Measurements from ENCODE around the gene SNTG2. TPM values are rescaled to one million over a fixed set of nuclear protein-coding genes. Genes with fewer than 3 reads are reported as not detected.
A peak's percentile ranks its signal among the peaks of the same experiment; 100 is the strongest.

Gene SNTG2
- total RNA-seq, 2 experiments from 2014 or later: 0.25 to 0.57 TPM

DNA sequence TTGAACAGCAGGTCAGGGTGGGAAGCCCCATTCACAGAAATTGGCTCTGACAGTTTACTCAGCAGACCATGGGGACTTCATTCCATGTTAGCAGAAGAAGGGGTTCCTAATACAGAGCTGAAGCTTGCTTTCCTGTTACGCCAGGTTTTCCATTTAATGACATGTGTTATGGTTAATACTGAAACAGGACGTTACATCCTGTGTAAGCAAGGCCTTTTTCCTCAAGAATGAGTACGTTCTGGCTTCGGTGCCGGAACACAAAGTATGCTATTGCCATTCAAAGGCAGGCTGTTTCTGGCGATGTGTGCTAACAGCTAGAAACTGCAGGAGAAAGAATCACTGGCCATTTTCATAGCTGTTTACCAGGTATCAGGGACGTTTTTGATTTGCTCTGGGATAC is 190.4 kb downstream of the SNTG2 start:
- POLR2A ChIA-PET: no interaction called here
- intact Hi-C loops (cut with DNase I, micrococcal nuclease): loop anchor here in 1 of 2 experiments (5.0 kb wide), 1 partner anchor 189 kb away; the partner anchor contains the start of gene SNTG2
- Mint-ChIP-seq H3K36me3 (ENCODE audit: low read depth) (peaks cover 2% of the 10 kb centered on the region), H3K4me3 (no peak overlapping the region), H3K9me3 (ENCODE audit: low read depth) (peaks cover 7% of the 10 kb centered on the region), H3K27ac (no peak overlapping the region), H3K4me1 (peaks cover 23% of the 10 kb centered on the region), H3K27me3 (peaks cover 9% of the 10 kb centered on the region)
- CTCF ChIA-PET: interaction anchor here (0.6 to 1.8 kb wide), 12 partner anchors 10 to 1048 kb away, joined by 3 to 13 read pairs (median 3); no protein-coding TSS in a partner anchor
- DNase-seq (no peak), ATAC-seq (no peak)

DNA sequence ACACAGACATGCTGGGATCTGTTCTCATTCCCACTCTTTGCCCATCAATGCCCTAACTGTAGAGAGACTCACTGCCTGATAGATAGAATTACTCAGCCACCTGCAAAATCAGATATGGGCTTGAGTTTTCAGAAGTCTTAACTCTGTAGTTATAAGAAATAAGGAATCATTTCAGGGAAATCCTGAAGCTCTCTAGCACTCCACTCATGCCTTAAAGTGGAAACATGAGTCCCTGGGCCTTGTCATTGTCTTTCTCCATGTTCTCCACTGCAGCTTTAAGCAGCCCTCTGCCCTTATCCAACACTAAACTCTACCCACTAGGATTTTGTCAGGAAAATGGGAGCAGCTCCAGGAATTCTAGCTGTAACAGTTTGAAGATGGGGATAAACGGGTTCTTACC is 192.5 kb downstream of the SNTG2 start:
- peak overlapping the region; percentile 69 for H3K27ac Mint-ChIP-seq
- H3K9me3 Mint-ChIP-seq (ENCODE audit: low read depth): peaks cover 7% of the 10 kb centered on the region
- peaks cover 2% of the 10 kb centered on the region for H3K36me3 Mint-ChIP-seq (ENCODE audit: low read depth)
- intact Hi-C loops (cut with DNase I, micrococcal nuclease): loop anchor here in 1 of 2 experiments (5.0 kb wide), 1 partner anchor 191 kb away; the partner anchor contains the start of gene SNTG2
- H3K4me1 Mint-ChIP-seq: peaks cover 11% of the 10 kb centered on the region
- peak; percentile 72 for ATAC-seq
- ChIA-PET POLR2A (no interaction called here), CTCF (no interaction called here)
- H3K27me3 Mint-ChIP-seq: peaks cover 4% of the 10 kb centered on the region
- no peak overlapping the region for H3K4me3 Mint-ChIP-seq
- DNase-seq: no peak

DNA sequence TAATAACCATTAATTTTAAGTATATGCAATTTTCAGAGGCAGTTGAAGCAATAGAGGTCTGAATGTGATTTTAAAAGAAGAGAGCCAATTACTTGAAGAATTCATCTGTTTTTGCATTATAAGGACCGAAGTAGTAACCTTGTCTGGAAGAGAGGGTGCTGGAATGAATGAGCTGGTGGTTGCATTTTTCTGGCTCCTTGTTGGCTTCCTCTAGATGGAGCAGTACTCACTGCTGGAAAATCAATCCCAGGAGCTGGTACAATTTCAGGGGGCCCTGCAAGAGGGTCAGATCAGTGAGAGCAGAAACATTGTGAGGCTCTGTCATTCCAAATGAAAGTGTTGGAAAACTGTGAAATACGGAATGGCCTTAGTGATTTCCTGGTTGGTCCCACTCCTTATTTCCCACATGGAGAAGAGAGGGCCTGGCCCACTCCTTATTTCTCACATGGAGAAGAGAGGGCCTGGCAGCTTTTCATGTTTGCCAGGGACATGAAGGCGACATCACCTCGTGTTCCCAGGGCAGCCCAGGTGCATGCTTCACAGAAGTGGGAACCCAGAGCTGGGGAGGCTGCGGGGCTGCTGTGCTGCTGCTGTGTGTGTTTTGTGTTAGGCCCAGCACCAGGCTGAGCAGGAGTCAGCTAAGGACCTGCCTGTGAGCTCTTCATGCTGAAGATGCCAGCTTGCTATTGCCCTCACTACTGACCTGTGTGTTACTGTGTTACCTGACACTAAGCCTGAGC is 197.4 kb downstream of the SNTG2 start:
- DNase-seq (no peak), ATAC-seq (no peak)
- H3K4me3 Mint-ChIP-seq: no peak overlapping the region
- no peak overlapping the region for H3K27ac Mint-ChIP-seq
- peaks cover 2% of the 10 kb centered on the region for H3K4me1 Mint-ChIP-seq
- peaks cover 2% of the 10 kb centered on the region for H3K36me3 Mint-ChIP-seq (ENCODE audit: low read depth)
- H3K27me3 Mint-ChIP-seq: peaks cover 2% of the 10 kb centered on the region
- peaks cover 7% of the 10 kb centered on the region for H3K9me3 Mint-ChIP-seq (ENCODE audit: low read depth)
- ChIA-PET POLR2A (no interaction called here), CTCF (interaction anchor here (1.1 kb wide), 1 partner anchor 8 kb away, joined by 3 read pairs; no protein-coding TSS in a partner anchor)
- intact Hi-C loops (cut with DNase I, micrococcal nuclease): no loop called here

DNA sequence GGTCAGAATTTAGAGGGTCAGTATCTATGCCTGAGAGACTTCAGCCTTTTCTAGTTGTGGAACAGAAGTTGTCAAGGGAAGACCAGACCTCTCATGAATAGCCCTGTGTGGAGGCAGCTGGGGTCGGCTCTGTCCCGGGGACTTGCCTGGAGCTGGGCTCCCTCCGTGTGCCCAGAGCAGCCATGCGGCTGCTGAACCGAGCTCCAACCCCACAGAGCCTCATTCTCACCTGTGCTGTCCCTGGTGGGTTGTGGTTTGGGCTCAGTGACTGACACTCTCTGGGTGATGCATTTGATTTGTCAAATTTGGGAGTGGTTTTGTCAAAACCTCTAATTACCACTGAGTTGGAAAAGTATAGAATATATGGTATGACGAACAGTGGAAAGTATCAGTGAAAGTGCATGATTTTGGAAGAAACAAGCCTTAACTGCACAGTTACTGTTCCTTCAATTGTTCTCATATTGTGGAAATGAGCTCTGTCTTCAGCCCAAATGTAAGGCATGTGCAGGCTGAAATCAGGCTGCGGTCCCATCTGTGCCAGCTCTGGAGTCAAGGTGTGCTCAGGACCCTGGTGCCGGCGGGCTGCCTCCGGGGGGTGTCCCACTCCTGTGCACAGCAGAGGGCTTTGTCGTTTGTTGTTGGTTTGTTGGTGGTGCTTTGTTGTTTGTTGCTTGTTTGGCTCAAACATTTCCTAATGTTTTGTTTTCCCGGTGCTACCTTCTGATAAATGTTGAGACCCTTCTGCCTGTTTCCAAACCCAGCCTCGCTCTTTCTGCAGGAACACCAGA is 200.3 kb downstream of the SNTG2 start:
- Mint-ChIP-seq H3K36me3 (ENCODE audit: low read depth) (no peaks in the 10 kb centered on the region), H3K27me3 (no peaks in the 10 kb centered on the region), H3K27ac (no peak overlapping the region), H3K4me3 (no peak overlapping the region), H3K9me3 (ENCODE audit: low read depth) (no peaks in the 10 kb centered on the region), H3K4me1 (no peaks in the 10 kb centered on the region)
- CTCF ChIA-PET: interaction anchor here (1.0 kb wide), 1 partner anchor 10 kb away, joined by 4 read pairs; no protein-coding TSS in a partner anchor
- ATAC-seq (no peak), DNase-seq (no peak)
- intact Hi-C loops (cut with DNase I, micrococcal nuclease): no loop called here
- POLR2A ChIA-PET: no interaction called here

DNA sequence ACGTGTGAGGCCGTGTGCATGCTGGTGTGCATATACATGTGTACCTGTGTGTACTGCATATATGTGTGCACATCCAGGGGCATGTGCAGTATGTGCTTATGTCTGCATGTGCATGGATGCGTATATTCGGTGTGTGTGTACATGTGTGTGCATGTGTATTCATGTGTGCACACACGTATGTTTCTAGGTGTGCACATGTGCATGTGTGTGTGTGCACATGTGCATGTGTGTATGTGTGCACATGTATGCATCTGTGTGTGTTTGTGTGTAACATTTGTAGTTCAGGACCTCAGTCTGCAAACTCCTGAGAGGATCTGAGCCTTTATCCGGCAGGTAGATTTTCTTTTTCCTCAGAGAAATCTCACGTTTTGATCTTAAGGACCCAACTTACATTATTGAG is 201.7 kb downstream of the SNTG2 start:
- Mint-ChIP-seq H3K4me3 (no peak overlapping the region), H3K27ac (no peak overlapping the region), H3K9me3 (ENCODE audit: low read depth) (no peaks in the 10 kb centered on the region), H3K4me1 (no peaks in the 10 kb centered on the region), H3K27me3 (no peaks in the 10 kb centered on the region), H3K36me3 (ENCODE audit: low read depth) (no peaks in the 10 kb centered on the region)
- ChIA-PET CTCF (no interaction called here), POLR2A (no interaction called here)
- intact Hi-C loops (cut with DNase I, micrococcal nuclease): no loop called here
- DNase-seq (no peak), ATAC-seq (no peak)

DNA sequence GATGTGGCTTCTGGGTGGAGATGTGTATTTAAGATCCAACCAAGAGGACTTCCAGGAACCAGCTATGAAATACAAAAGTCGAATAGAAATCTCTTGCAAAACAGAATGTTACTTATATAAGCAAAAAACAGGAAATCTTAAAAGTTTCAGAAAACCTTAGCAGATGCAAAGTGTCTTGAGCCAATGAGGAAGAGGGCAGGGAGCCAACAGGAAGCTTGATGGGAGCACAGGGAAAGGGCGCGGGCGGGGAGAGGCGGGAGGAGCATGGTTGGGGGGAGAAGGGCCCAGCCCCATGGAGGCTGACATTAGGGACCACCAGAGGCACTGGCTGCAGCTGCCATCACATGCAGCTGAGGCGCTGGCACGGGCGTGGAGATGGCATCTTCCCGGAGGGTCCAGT is 203.3 kb downstream of the SNTG2 start:
- no peak for DNase-seq
- no peak for ATAC-seq
- H3K36me3 Mint-ChIP-seq (ENCODE audit: low read depth): no peaks in the 10 kb centered on the region
- H3K9me3 Mint-ChIP-seq (ENCODE audit: low read depth): no peaks in the 10 kb centered on the region
- no peak overlapping the region for H3K27ac Mint-ChIP-seq
- intact Hi-C loops (cut with DNase I, micrococcal nuclease): no loop called here
- H3K4me1 Mint-ChIP-seq: no peaks in the 10 kb centered on the region
- ChIA-PET CTCF (no interaction called here), POLR2A (no interaction called here)
- no peak overlapping the region for H3K4me3 Mint-ChIP-seq
- no peaks in the 10 kb centered on the region for H3K27me3 Mint-ChIP-seq

DNA sequence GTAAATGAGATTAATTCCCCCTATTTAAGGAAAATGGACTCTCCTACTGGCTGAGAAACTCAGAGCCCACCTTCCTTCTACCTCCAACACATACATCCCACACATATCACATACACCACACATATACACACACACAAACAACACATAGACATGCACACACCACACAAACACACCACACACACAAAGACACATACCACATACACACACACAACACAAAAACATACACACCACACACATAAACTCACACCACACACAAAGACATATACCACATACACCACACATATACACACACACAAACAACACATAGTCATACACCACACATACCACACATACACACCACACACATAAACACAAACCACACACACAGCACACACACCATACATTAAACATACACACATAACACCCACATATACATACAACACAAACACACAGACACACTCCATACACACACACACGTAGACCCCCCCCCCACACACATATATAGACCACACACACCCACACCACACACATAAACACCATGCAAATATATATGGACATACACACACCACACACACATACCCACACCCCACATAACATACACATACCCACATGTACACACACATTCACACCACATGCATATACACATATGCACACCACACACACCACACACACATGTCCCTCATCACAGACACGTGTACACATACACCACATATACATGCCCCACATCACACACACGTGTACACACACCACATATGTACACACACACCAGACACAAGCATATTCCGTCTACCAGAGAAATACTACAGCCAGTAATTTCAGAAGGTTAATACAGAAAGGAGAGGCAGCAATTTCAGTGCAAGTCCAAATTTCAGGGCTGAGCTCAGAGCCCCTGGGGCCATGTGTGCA is 204.3 kb downstream of the SNTG2 start:
- ChIA-PET CTCF (no interaction called here), POLR2A (no interaction called here)
- Mint-ChIP-seq H3K4me1 (no peaks in the 10 kb centered on the region), H3K4me3 (no peak overlapping the region), H3K36me3 (ENCODE audit: low read depth) (no peaks in the 10 kb centered on the region), H3K27me3 (no peaks in the 10 kb centered on the region), H3K9me3 (ENCODE audit: low read depth) (no peaks in the 10 kb centered on the region), H3K27ac (no peak overlapping the region)
- ATAC-seq (no peak), DNase-seq (no peak)
- intact Hi-C loops (cut with DNase I, micrococcal nuclease): no loop called here

DNA sequence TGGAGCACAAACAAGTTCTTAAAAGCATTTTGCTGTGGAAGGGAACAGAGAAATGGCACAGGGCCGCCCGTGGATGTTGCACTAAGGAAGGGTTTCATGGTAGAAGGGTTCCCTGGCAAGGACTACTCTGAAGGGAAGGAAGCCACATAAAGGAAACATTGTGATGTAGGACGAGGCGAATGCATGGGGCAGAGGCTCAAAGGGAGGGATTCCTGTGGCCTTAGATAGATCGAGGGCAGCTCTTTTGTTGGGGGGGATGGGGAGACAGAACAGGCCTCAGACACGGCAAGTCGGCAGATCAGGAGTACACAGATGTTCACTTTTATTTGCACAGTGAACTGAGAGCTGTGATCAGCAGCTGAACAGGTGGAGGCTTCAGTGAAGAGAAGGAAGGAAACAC is 205.4 kb downstream of the SNTG2 start:
- Mint-ChIP-seq H3K27ac (no peak overlapping the region), H3K9me3 (ENCODE audit: low read depth) (no peaks in the 10 kb centered on the region), H3K36me3 (ENCODE audit: low read depth) (no peaks in the 10 kb centered on the region), H3K4me1 (peaks cover under 1% of the 10 kb centered on the region), H3K27me3 (no peaks in the 10 kb centered on the region), H3K4me3 (no peak overlapping the region)
- ChIA-PET POLR2A (no interaction called here), CTCF (no interaction called here)
- no peak for DNase-seq
- intact Hi-C loops (cut with DNase I, micrococcal nuclease): no loop called here
- no peak for ATAC-seq

DNA sequence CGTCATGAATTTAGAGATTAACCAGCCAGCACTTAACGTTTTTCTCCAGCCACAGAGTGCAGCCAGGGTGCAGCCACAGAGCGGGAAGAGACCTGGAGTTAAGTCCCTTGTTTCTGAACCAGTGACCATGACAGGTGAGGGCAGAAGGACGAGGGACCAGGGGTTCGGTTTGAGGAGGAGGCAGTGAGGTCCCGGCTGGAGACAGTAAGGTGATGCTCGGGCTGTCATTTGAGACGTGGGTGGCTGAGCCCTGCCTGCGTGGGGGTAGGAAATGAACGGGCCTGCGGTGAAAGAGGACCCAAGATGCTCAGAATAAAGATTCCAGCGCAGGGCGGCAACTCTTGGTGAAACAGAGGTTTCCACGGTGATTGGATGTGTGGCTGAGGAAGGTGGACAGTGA is 205.9 kb downstream of the SNTG2 start:
- Mint-ChIP-seq H3K9me3 (ENCODE audit: low read depth) (no peaks in the 10 kb centered on the region), H3K4me1 (peaks cover 3% of the 10 kb centered on the region), H3K36me3 (ENCODE audit: low read depth) (no peaks in the 10 kb centered on the region), H3K4me3 (no peak overlapping the region), H3K27me3 (no peaks in the 10 kb centered on the region), H3K27ac (no peak overlapping the region)
- POLR2A ChIA-PET: no interaction called here
- ATAC-seq: no peak
- intact Hi-C loops (cut with DNase I, micrococcal nuclease): no loop called here
- DNase-seq: no peak
- CTCF ChIA-PET: no interaction called here

DNA sequence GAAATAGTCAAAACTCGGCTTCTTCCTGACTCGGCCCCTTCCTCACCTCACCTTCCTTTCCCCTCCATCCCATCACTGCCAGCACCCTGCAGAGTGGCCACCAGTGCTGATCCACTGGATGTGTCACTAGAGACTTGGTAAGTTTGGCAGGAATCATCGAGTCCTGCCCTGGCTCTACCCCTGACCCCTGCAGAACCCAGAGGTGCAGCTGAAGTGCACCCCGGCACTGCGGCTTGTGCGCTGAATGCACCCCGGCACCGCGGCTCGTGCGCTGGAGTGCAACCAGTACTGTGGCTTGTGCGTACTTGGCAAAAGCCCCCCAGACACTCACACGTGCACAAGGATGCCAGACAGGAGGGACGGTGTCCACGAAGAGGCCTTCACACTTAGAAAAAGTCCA is 206.5 kb downstream of the SNTG2 start:
- no peaks in the 10 kb centered on the region for H3K9me3 Mint-ChIP-seq (ENCODE audit: low read depth)
- H3K27me3 Mint-ChIP-seq: no peaks in the 10 kb centered on the region
- ChIA-PET POLR2A (no interaction called here), CTCF (no interaction called here)
- no peak overlapping the region for H3K27ac Mint-ChIP-seq
- ATAC-seq: no peak
- intact Hi-C loops (cut with DNase I, micrococcal nuclease): no loop called here
- no peaks in the 10 kb centered on the region for H3K36me3 Mint-ChIP-seq (ENCODE audit: low read depth)
- no peak overlapping the region for H3K4me3 Mint-ChIP-seq
- H3K4me1 Mint-ChIP-seq: peaks cover 3% of the 10 kb centered on the region
- no peak for DNase-seq

DNA sequence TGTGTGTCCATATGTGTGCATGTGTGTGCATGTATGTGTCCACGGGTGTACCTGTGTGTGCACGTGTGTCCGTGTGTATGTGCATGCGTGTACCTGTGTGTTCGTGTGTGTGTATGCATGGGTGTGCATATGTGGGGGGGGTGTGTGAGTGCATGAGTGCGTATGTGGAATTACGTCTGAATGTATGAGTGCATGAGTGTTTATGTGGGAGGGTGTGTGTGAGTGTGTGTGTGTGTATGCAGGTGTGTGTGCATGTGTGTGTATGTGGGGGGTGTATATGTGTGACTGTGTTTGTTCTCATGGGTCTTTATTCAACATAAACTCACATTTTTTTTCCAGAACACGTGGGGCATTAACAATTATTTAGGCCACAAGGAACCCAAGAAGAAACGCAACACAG is 208.4 kb downstream of the SNTG2 start:
- Mint-ChIP-seq H3K4me1 (peaks cover 20% of the 10 kb centered on the region), H3K27ac (no peak overlapping the region)
- POLR2A ChIA-PET: no interaction called here

More for the DNA sequence above, 208.4 kb downstream of the SNTG2 start:
- intact Hi-C loops (cut with DNase I, micrococcal nuclease): no loop called here
- CTCF ChIA-PET: no interaction called here
- ATAC-seq (no peak), DNase-seq (no peak)
- Mint-ChIP-seq H3K4me3 (no peak overlapping the region), H3K27me3 (no peaks in the 10 kb centered on the region), H3K36me3 (ENCODE audit: low read depth) (peaks cover 17% of the 10 kb centered on the region), H3K9me3 (ENCODE audit: low read depth) (peaks cover 17% of the 10 kb centered on the region)

Measured in activated CD4-positive, alpha-beta T cell treated with anti-CD3 and anti-CD28 coated beads for 36 hours (primary cell).